Mucosa of descending colon (tissue), 3 donors: ENCODE measurements around the gene MT1E. TPM values are rescaled to one million over a fixed set of nuclear protein-coding genes. Genes with fewer than 3 reads are reported as not detected.
A peak's percentile ranks its signal among the peaks of the same experiment; 100 is the strongest.

Source experiments
- ATAC-seq: fragments of 200-7000 bp; cut with Tn5 transposase; one replicate; pipeline ENCODE4 v1.9.1; 2020; ENCODE audit warnings: mild to moderate bottlenecking, moderate library complexity
- DNase-seq, 3 donors: peaks; one replicate each; pipeline ENCODE4 v3.0.0-alpha.2; 2020
- H3K36me3 ChIP-seq: fragments of 200-600 bp; one replicate; pipeline ENCODE4 v1.8.0; 2021; ENCODE audit warnings: low read depth, mild to moderate bottlenecking
- H3K4me1 ChIP-seq: fragments of 200-600 bp; one replicate; pipeline ENCODE4 v1.8.0; 2021; ENCODE audit warnings: low read depth, mild to moderate bottlenecking
- H3K4me3 ChIP-seq: fragments of 200-600 bp; one replicate; pipeline ENCODE4 v1.8.0; 2021; ENCODE audit warnings: mild to moderate bottlenecking
- H3K9me3 ChIP-seq: fragments of 200-600 bp; one replicate; pipeline ENCODE4 v1.8.0; 2021; ENCODE audit warnings: mild to moderate bottlenecking
- CTCF ChIP-seq: fragments of 200-600 bp; IDR thresholded peaks from one replicate; pipeline ENCODE4 v1.8.0; 2022; ENCODE audit warnings: antibody characterized with exemption, mild to moderate bottlenecking
- intact Hi-C, 2 donors: fragments of 100-400 bp; cut with DNase I in 1 of 2; cut with micrococcal nuclease in 1 of 2; formaldehyde crosslinking; loops; one replicate each; pipeline versions ENCODE4 v1.11.0 to v1.11.1; 2022; cut with DNase I, micrococcal nuclease
- total RNA-seq, 3 donors: library from RNA; stranded (reverse); fragmentation: NEBNext Ultra II Directional in 2 of 3; extraction: Animal tissue kit (Norgen Biotek cat#: 25700) in 2 of 3; gene quantifications; one replicate each; pipeline versions ENCODE4 v1.2.1 to v1.2.4, GENCODE V29; 2021 to 2023
- donor health status: DM: no; HTN: no; CAD: no; lungs with moderate emphysema.
- donor health status: DM: no; HTN: no; CAD: no.
- donor health status: DM: no; HTN: yes; CAD: no.

Gene MT1E
- total RNA-seq, 3 donors from 2014 or later: 86.6 to 343 (median 237) TPM

- Histone ChIP-seq H3K4me1 (peaks cover 7% of the 10 kb centered on the region), H3K4me3 (no peak overlapping the region), H3K9me3 (no peaks in the 10 kb centered on the region), H3K36me3 (no peaks in the 10 kb centered on the region)
- intact Hi-C loops: no loop called here
- no peak for ATAC-seq
- no peak for TF ChIP-seq CTCF
- DNase-seq: no peak
Measured at GRCh38 chr16:56593573-56594291, 31.8 kb upstream of the MT1E start.

GRCh38 chr16:56594292-56594619 is 31.3 kb upstream of the MT1E start:
- ATAC-seq: no peak

GRCh38 chr16:56600398-56600999 is 25.1 kb upstream of the MT1E start:
- Histone ChIP-seq H3K4me1 (no peaks in the 10 kb centered on the region), H3K4me3 (no peak overlapping the region), H3K36me3 (no peaks in the 10 kb centered on the region), H3K9me3 (no peaks in the 10 kb centered on the region)
- ATAC-seq (peak; percentile 53), DNase-seq (peak in 1 of 3 donors; percentile 58)
- intact Hi-C loops: loop anchor here in 1 of 2 donors (10.0 kb wide), 1 partner anchor 86 kb away; no protein-coding TSS in a partner anchor
- TF ChIP-seq CTCF: peak; percentile 23

More at GRCh38 chr16:56594292-56594619, 31.3 kb upstream of the MT1E start:
- intact Hi-C loops: no loop called here
- Histone ChIP-seq H3K9me3 (no peaks in the 10 kb centered on the region), H3K36me3 (no peaks in the 10 kb centered on the region), H3K4me3 (no peak overlapping the region), H3K4me1 (peaks cover 4% of the 10 kb centered on the region)
- DNase-seq: no peak
- TF ChIP-seq CTCF: no peak

GRCh38 chr16:56601325-56601724 is 24.3 kb upstream of the MT1E start:
- no peaks in the 10 kb centered on the region for H3K4me1 ChIP-seq
- TF ChIP-seq CTCF: no peak
- H3K9me3 ChIP-seq: no peaks in the 10 kb centered on the region
- DNase-seq (no peak), ATAC-seq (no peak)
- no peak overlapping the region for H3K4me3 ChIP-seq
- intact Hi-C loops: loop anchor here in 1 of 2 donors (10.0 kb wide), 1 partner anchor 87 kb away; no protein-coding TSS in a partner anchor
- H3K36me3 ChIP-seq: no peaks in the 10 kb centered on the region

GRCh38 chr16:56603589-56603988 is 22.0 kb upstream of the MT1E start:
- DNase-seq: peak in 2 of 3 donors; percentile 48 to 74

More at GRCh38 chr16:56603589-56603988, 22.0 kb upstream of the MT1E start:
- no peaks in the 10 kb centered on the region for H3K9me3 ChIP-seq
- intact Hi-C loops: loop anchor here in 1 of 2 donors (10.0 kb wide), 1 partner anchor 89 kb away; no protein-coding TSS in a partner anchor
- peak; percentile 12 for TF ChIP-seq CTCF
- peak; percentile 17 for ATAC-seq
- no peaks in the 10 kb centered on the region for H3K36me3 ChIP-seq
- no peaks in the 10 kb centered on the region for H3K4me1 ChIP-seq
- H3K4me3 ChIP-seq: no peak overlapping the region
